ENCODE results near the gene GATA5. TPM values are rescaled to one million over a fixed set of nuclear protein-coding genes. Genes with fewer than 3 reads are reported as not detected.

Gene GATA5
- total RNA-seq, 1 donor from 2014 or later, result not detected

- Mint-ChIP-seq H3K27me3 (ENCODE audit: low read depth) (peaks cover 4% of the 10 kb centered on the region), H3K27ac (ENCODE audit: unreplicated experiment) (no peak overlapping the region), H3K4me3 (ENCODE audit: unreplicated experiment) (no peak overlapping the region), H3K9me3 (ENCODE audit: low read depth) (peaks cover 2% of the 10 kb centered on the region), H3K36me3 (ENCODE audit: low read depth) (no peaks in the 10 kb centered on the region), H3K4me1 (ENCODE audit: low read depth) (no peaks in the 10 kb centered on the region)
- DNase-seq (ENCODE audit: low spot score), result no peak
- TF ChIP-seq CTCF (IDR thresholded peaks at IDR 0.05), result no peak
Observed at GRCh38 chr20:62505337-62506045, 29.7 kb upstream of the GATA5 start.

- Mint-ChIP-seq H3K36me3 (ENCODE audit: low read depth) (no peaks in the 10 kb centered on the region), H3K9me3 (ENCODE audit: low read depth) (peaks cover 2% of the 10 kb centered on the region), H3K4me1 (ENCODE audit: low read depth) (no peaks in the 10 kb centered on the region), H3K27ac (ENCODE audit: unreplicated experiment) (no peak overlapping the region), H3K4me3 (ENCODE audit: unreplicated experiment) (no peak overlapping the region), H3K27me3 (ENCODE audit: low read depth) (peaks cover 4% of the 10 kb centered on the region)
- DNase-seq (ENCODE audit: low spot score), result no peak
- no peak for TF ChIP-seq CTCF (IDR thresholded peaks at IDR 0.05)
Observed at GRCh38 chr20:62504323-62504722, 28.5 kb upstream of the GATA5 start.

DNA sequence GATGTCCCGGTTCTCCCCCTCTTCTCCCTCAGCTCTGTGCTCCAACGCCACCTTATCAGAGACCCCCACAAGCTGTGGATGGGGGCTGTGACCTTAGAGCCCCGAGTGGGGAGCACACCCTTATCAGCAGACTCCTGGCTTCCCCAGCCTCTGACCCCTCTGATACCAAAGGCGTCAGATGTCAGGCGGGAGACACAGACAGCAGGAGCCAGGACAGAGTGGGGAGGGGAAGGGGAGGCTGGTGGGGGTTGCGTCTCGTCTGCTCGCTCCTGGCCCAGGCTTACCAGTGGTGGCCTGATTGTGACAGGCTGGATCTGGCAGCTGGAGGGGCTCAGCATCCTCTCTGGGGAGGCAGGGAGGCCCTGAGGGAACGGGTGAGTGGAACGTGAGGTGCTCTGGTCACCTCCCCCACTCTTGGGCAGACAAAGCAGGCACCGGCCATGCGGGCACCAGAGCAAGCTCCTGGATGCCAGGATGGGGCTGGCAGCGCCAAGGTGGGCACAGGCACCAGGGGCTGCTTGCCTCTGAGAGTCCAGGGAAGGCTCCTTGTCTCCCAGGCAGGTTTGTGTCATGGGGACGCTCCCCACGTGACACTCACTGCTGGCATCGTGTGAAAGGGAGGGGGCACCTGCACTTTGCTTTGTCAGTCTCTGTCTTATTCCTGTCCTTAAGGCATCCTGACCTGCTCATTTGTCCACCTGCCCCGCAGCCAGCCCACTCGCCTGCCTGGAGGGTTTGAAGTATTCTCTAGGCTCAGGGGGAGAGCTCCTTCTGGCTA, 27.8 kb upstream of the GATA5 start:
- TF ChIP-seq CTCF (IDR thresholded peaks at IDR 0.05), result no peak
- DNase-seq (ENCODE audit: low spot score), result no peak
- Mint-ChIP-seq H3K4me3 (ENCODE audit: unreplicated experiment) (no peak overlapping the region), H3K27ac (ENCODE audit: unreplicated experiment) (no peak overlapping the region), H3K36me3 (ENCODE audit: low read depth) (no peaks in the 10 kb centered on the region), H3K9me3 (ENCODE audit: low read depth) (peaks cover 2% of the 10 kb centered on the region), H3K27me3 (ENCODE audit: low read depth) (peaks cover 4% of the 10 kb centered on the region), H3K4me1 (ENCODE audit: low read depth) (no peaks in the 10 kb centered on the region)

DNA sequence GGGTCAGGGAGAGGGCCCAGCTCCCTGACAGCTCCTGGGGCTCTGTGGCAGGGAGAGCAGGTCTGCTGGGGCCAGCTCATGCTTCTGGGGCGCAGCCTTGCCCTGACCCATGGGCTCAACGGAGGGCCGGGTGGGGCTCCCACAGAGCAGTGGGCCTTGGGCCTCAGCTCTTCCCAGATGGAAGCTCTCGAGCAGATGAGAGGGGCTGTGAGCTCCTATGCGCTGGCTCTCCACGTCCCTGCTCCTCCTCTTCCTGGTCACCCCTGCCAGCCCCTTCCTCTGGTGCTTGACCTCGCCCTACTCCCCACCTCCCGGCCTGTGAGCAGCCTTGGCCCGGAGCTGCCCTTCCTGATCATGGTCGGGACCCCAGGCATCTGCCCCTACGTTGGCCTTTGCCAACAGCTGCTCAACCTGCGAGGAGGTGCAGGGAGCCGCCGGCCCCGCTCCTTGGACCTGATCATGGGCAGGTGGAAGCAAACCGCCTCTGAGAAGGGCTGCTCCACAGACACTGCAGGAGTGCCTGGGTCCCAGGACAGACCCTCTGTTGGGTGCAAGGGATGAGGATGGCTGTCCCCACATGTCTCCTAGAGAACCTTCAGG, 26.8 kb upstream of the GATA5 start:
- H3K4me3 Mint-ChIP-seq (ENCODE audit: unreplicated experiment), result no peak overlapping the region
- H3K9me3 Mint-ChIP-seq (ENCODE audit: low read depth), result peaks cover 2% of the 10 kb centered on the region
- H3K27ac Mint-ChIP-seq (ENCODE audit: unreplicated experiment), result no peak overlapping the region
- H3K27me3 Mint-ChIP-seq (ENCODE audit: low read depth), result peaks cover 4% of the 10 kb centered on the region
- no peak for TF ChIP-seq CTCF (IDR thresholded peaks at IDR 0.05)
- no peaks in the 10 kb centered on the region for H3K36me3 Mint-ChIP-seq (ENCODE audit: low read depth)
- no peaks in the 10 kb centered on the region for H3K4me1 Mint-ChIP-seq (ENCODE audit: low read depth)
- DNase-seq (ENCODE audit: low spot score), result no peak

GRCh38 chr20:62501801-62502495, 26.2 kb upstream of the GATA5 start:
- DNase-seq (ENCODE audit: low spot score), result no peak
- no peak overlapping the region for H3K27ac Mint-ChIP-seq (ENCODE audit: unreplicated experiment)
- no peaks in the 10 kb centered on the region for H3K36me3 Mint-ChIP-seq (ENCODE audit: low read depth)
- H3K4me3 Mint-ChIP-seq (ENCODE audit: unreplicated experiment), result no peak overlapping the region
- peaks cover 2% of the 10 kb centered on the region for H3K9me3 Mint-ChIP-seq (ENCODE audit: low read depth)
- H3K4me1 Mint-ChIP-seq (ENCODE audit: low read depth), result no peaks in the 10 kb centered on the region
- H3K27me3 Mint-ChIP-seq (ENCODE audit: low read depth), result peaks cover 4% of the 10 kb centered on the region
- no peak for TF ChIP-seq CTCF (IDR thresholded peaks at IDR 0.05)
